Keratinocyte (primary cell): ENCODE results near the gene PBX2. TPM values are rescaled to one million over a fixed set of nuclear protein-coding genes. Genes with fewer than 3 reads are reported as not detected.

ENCODE experiments used
- DNase-seq: peaks from one replicate; pipeline ENCODE4 v3.0.0-alpha.2; 2011; ENCODE audit warnings: low read depth, missing footprints, low spot score
- FAIRE-seq: peaks from 2 replicates; lab custom pipeline; 2011; peaks lifted over from hg19 to GRCh38; lab: Jason Lieb, UNC
- H2AFZ ChIP-seq: 2 replicates; pipeline ENCODE4 v1.6.0; 2012; ENCODE audit warnings: low read length, control low read depth, inconsistent platforms; ENCODE audit not compliant: control insufficient read depth
- H3K27ac ChIP-seq: 2 replicates; pipeline ENCODE4 v1.5.1; 2011; ENCODE audit warnings: low read length; ENCODE audit not compliant: control insufficient read depth, insufficient read depth
- H3K27me3 ChIP-seq: 3 replicates; pipeline ENCODE4 v1.6.0; 2011; ENCODE audit warnings: low read length; ENCODE audit not compliant: control insufficient read depth, insufficient read depth; ENCODE audit errors: extremely low read depth
- H3K36me3 ChIP-seq, 2 experiments: 2 replicates in 1 of 2; 3 replicates in 1 of 2; pipeline ENCODE4 v1.5.1; 2011; ENCODE audit warnings: low read length in 2 of 2, mild to moderate bottlenecking in 1 of 2; ENCODE audit not compliant: control insufficient read depth in 2 of 2, insufficient read depth in 2 of 2; ENCODE audit errors: extremely low read depth in 1 of 2
- H3K4me1 ChIP-seq: 3 replicates; pipeline ENCODE4 v1.5.1; 2011; ENCODE audit warnings: low read length; ENCODE audit not compliant: control insufficient read depth, insufficient read depth; ENCODE audit errors: extremely low read depth
- H3K4me2 ChIP-seq: 3 replicates; pipeline ENCODE4 v1.6.0; 2011; ENCODE audit warnings: low read depth, low read length; ENCODE audit not compliant: control insufficient read depth, insufficient read depth; ENCODE audit errors: extremely low read depth
- H3K4me3 ChIP-seq, 3 experiments: fragments of 200-600 bp in 1 of 3; sonication (generic) in 1 of 3; 2 replicates in 2 of 3; 3 replicates in 1 of 3; pipeline ENCODE4 v1.5.1; 2011 to 2016; ENCODE audit warnings: low read length in 3 of 3, mild to moderate bottlenecking in 3 of 3, control low read depth in 2 of 3, inconsistent platforms in 1 of 3, low read depth in 1 of 3, mixed read lengths in 1 of 3, mixed run types in 1 of 3, moderate library complexity in 1 of 3; ENCODE audit not compliant: control insufficient read depth in 2 of 3, insufficient read depth in 2 of 3; ENCODE audit errors: extremely low read depth in 1 of 3
- H3K79me2 ChIP-seq: 2 replicates; pipeline ENCODE4 v1.6.0; 2012; ENCODE audit warnings: low read length; ENCODE audit not compliant: control insufficient read depth, insufficient read depth
- H3K9ac ChIP-seq: 3 replicates; pipeline ENCODE4 v1.6.0; 2011; ENCODE audit warnings: low read length; ENCODE audit not compliant: control insufficient read depth, insufficient read depth; ENCODE audit errors: extremely low read depth
- H3K9me1 ChIP-seq: 3 replicates; pipeline ENCODE4 v1.6.0; 2011; ENCODE audit warnings: low read length; ENCODE audit not compliant: control insufficient read depth, insufficient read depth; ENCODE audit errors: extremely low read depth
- H3K9me3 ChIP-seq: 2 replicates; pipeline ENCODE4 v1.5.1; 2012; ENCODE audit warnings: low read depth, low read length; ENCODE audit not compliant: control insufficient read depth
- H4K20me1 ChIP-seq: 3 replicates; pipeline ENCODE4 v1.6.0; 2011; ENCODE audit warnings: low read length; ENCODE audit not compliant: control insufficient read depth, insufficient read depth; ENCODE audit errors: extremely low read depth
- EZH2 ChIP-seq: IDR thresholded peaks from one replicate; pipeline ENCODE4 v1.6.1; 2012; ENCODE audit warnings: inconsistent platforms, mild to moderate bottlenecking, low read length, moderate library complexity
- dilution Hi-C: fragments of 300-500 bp; cut with MboI; formaldehyde crosslinking; loops from one replicate; pipeline ENCODE4 v1.7.0; 2020; ENCODE audit warnings: low sequenced_read_pairs; ENCODE audit not compliant: extremely low pct_ligation_motif_present
- polyA plus RNA-seq, 5 experiments: library from polyadenylated mRNA; depleted of rRNA in 3 of 5; stranded (reverse) in 3 of 5; stranded (forward) in 1 of 5; unstranded in 1 of 5; fragments of >200 nt; gene quantifications; 1 replicate in 1 of 5; 2 replicates in 3 of 5; 3 replicates in 1 of 5; pipeline versions ENCODE4 v1.2.1 to v1.2.3, GENCODE V29; 2011 to 2012; ENCODE audit warnings: missing spikeins in 2 of 5, low read depth in 1 of 5, low replicate concordance in 1 of 5
- TF ChIP-seq, protein P1 (sequence below), 3 experiments: IDR thresholded peaks in 1 of 3; conservative IDR thresholded peaks in 1 of 3; optimal IDR thresholded peaks in 1 of 3; 2 replicates in 2 of 3; 3 replicates in 1 of 3; pipeline versions ENCODE3 to v1.5.1; 2011; ENCODE audit warnings: low read length in 3 of 3, mild to moderate bottlenecking in 3 of 3, moderate library complexity in 2 of 3, control low read depth in 1 of 3, inconsistent platforms in 1 of 3; ENCODE audit not compliant: insufficient read depth in 2 of 3; ENCODE audit errors: extremely low read depth in 1 of 3

Gene PBX2
- polyA plus RNA-seq, 1 donor (not counting 4 experiments of a cell fraction or from before 2014, with no cell fraction given): 43.5 TPM

DNA sequence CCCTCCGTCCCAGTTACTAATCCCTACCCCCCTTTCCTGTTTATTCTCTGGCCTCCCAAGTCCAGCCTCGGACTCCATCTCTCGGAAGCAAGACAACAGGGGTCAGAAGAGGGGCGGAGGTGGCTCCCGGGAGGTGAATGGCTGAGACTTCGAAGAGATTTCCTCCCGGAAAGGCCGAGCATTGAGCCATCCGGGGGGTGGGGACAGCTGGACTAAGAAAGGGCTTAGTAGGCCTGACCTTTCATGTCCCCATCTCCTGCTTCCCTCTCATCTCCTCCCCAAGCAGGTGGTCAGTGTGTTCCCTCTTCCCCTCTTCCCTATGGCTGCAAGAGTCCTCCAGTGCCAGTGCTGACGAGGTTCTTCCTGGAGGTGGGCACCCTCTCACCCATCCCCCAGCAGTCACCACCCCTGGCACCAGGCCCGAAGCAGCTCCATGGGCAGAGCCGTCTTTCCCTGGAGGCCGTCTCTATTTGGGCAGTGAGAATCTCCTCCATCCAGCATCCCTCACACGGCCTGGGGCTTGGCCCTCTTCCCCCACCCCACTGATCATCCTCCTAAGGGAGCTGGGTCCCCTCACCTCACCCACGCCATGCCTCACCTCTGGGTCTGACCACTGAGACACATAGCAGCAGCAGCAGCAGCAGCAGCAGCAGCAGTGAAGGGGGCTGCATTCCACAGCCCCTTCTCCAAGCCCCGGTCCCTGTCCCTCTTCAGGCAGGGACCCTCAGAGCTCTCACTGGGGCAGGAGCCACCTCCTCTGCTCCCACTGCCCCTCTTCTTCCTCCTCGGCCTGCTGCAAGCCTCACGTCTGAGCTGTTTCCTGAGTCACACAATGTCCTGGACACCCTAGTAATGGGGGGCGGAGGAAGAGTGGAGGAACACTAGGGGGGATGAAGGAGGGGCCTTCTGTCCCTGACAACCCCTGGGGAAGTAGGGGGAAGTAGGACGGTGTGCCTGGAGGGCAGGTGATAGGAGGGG, 33.5 kb upstream of the PBX2 start, which contains the start of gene NOTCH4:
Gene NOTCH4, minus strand, starts transcription at position 810 of the 978 bp plus-strand sequence. Its CDS starts 139 bp downstream, at position 671.
- no peak for FAIRE-seq
- H3K4me3 ChIP-seq: no peak within 1 kb of the TSS
- H2AFZ ChIP-seq: no peak within 1 kb of the TSS
- DNase-seq: no peak
- H3K27ac ChIP-seq: no peak within 1 kb of the TSS
- no peaks in the 10 kb centered on the region for H3K79me2 ChIP-seq
- H3K9me3 ChIP-seq: no peaks in the 10 kb centered on the region
- H4K20me1 ChIP-seq: no peaks in the 10 kb centered on the region
- H3K9ac ChIP-seq: no peak within 1 kb of the TSS
- dilution Hi-C loops: no loop called here
- no peaks in the 10 kb centered on the region for H3K9me1 ChIP-seq
- no peak within 1 kb of the TSS for H3K4me2 ChIP-seq
- H3K36me3 ChIP-seq: no peaks in the 10 kb centered on the region
- peaks cover 14% of the 10 kb centered on the region for H3K27me3 ChIP-seq
- peaks cover 4% of the 10 kb centered on the region for H3K4me1 ChIP-seq
- TF ChIP-seq EZH2: no peak
- TF ChIP-seq, protein P1, sequence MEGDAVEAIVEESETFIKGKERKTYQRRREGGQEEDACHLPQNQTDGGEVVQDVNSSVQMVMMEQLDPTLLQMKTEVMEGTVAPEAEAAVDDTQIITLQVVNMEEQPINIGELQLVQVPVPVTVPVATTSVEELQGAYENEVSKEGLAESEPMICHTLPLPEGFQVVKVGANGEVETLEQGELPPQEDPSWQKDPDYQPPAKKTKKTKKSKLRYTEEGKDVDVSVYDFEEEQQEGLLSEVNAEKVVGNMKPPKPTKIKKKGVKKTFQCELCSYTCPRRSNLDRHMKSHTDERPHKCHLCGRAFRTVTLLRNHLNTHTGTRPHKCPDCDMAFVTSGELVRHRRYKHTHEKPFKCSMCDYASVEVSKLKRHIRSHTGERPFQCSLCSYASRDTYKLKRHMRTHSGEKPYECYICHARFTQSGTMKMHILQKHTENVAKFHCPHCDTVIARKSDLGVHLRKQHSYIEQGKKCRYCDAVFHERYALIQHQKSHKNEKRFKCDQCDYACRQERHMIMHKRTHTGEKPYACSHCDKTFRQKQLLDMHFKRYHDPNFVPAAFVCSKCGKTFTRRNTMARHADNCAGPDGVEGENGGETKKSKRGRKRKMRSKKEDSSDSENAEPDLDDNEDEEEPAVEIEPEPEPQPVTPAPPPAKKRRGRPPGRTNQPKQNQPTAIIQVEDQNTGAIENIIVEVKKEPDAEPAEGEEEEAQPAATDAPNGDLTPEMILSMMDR (optimal IDR thresholded peaks at IDR 0.05 in 1 of 3, IDR thresholded peaks at IDR 0.05 in 1 of 3, conservative IDR thresholded peaks at IDR 0.05 in 1 of 3; ENCODE audit: extremely low read depth in 1 of 3, insufficient read depth in 2 of 3, low read length in 3 of 3): no peak

DNA sequence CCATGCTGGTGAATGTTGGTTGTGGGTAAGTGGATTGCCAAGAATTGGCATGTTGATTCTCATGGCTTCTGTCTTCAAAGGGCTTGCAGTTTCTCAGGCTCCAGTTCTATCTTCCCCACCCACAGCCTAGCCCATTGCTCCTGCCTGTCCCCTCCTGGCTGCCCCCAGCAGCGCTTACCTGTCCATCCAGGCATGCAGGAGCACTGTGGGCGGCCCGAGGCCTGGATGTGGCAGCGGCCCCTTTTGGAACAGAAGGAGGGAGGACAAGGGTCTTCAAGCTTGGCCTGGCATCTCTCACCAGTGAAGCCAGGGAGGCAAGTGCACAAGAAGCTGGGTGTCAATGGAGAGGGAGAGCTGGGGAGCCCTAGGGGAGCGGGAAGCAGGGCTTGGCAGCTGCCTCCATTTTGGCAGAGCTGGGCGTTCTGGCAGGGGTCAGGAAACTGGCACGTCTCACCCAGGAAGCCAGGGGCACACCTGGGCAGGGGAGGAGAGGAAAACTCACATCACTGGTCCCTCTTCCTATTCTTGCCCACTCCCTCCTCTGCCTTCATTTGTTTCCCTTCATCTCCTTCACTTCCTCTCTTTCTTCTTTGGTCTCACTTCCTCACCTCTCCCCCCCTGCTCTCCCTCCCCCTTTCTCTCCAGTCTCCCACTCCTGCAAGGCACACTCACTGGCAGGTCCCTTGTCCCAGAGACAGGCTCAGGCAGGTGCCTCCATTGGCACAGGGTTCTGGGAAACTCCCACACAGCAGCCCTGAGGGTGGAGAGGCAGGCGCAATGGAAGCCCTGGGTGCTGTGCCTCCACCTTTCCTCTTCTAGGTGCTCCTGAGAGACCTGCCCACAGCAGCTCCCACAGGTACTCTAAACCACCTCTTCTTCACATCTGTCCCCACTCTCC, 32.6 kb upstream of the PBX2 start:
- TF ChIP-seq, protein P1 (optimal IDR thresholded peaks at IDR 0.05 in 1 of 3, IDR thresholded peaks at IDR 0.05 in 1 of 3, conservative IDR thresholded peaks at IDR 0.05 in 1 of 3; ENCODE audit: extremely low read depth in 1 of 3, insufficient read depth in 2 of 3, low read length in 3 of 3): no peak
- peaks cover 4% of the 10 kb centered on the region for H3K4me1 ChIP-seq
- no peaks in the 10 kb centered on the region for H4K20me1 ChIP-seq
- H3K9ac ChIP-seq: no peak overlapping the region
- no peaks in the 10 kb centered on the region for H3K9me3 ChIP-seq
- no peak overlapping the region for H3K4me2 ChIP-seq
- DNase-seq: no peak
- peak overlapping the region; percentile 8 for H2AFZ ChIP-seq
- dilution Hi-C loops: no loop called here
- peaks cover 18% of the 10 kb centered on the region for H3K27me3 ChIP-seq
- FAIRE-seq: no peak
- no peaks in the 10 kb centered on the region for H3K9me1 ChIP-seq
- H3K36me3 ChIP-seq: no peaks in the 10 kb centered on the region
- no peaks in the 10 kb centered on the region for H3K79me2 ChIP-seq
- H3K4me3 ChIP-seq: no peak overlapping the region
- H3K27ac ChIP-seq: no peak overlapping the region
